NCI-H2107 treated with DMSO at 0.1 percent for 48 hours (cell line): ENCODE data around the gene BAHCC1.

ENCODE experiments used
- DNase-seq: peaks from one replicate; lab custom pipeline; 2025; ENCODE audit not compliant: unreplicated experiment; lab: John Stamatoyannopoulos, UW

BAHCC1 gene

DNA sequence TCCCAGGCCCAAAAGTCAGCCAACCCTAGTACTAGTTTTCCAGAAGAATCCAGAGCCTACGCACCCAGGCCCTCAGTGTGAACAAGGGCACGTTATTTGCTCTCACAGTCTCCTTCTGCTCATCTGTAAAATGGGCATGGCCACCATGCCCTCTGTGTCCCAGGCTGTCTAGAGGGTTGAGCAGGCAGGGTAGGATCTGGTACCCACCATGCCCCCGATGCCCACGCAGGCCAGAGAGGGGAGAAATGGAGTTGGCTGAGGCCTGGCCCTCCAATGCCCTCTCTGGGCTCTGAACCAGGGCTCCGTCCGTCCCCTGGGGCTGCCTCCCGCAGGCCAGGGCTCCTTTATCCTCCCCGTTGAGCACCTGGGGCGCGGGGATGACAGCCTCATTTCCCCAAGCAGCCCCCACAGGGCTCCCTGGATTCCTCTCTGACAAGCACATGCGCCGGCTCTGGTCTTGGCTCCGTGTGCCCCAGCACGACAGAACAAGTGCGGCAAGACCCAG is 9.1 kb upstream of the BAHCC1 start:
- DNase-seq, result no peak

DNA sequence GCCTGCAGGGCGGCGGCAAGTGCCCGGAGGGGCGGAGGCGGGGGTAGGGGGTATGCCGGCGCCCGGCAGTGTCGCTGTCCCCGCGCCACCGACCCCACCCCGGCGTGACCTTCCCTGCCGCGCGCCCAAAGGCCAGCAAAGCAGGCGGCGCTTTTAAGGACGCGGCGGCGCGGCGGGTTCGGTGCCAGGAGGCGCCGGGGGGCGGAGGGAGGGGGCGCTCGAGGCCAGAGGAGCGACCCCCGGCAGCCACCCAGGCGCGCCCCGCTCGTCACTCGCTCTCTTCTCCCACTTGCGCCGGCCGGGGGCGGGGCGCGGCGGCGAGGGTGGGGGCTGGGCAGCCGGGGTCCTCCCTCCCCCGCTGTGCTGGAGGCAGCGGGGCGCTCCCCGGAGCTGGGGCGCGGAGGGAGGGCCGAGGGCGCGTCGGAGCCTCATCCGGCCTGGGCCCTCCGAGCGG is 8.6 kb upstream of the BAHCC1 start:
- DNase-seq, result no peak

DNA sequence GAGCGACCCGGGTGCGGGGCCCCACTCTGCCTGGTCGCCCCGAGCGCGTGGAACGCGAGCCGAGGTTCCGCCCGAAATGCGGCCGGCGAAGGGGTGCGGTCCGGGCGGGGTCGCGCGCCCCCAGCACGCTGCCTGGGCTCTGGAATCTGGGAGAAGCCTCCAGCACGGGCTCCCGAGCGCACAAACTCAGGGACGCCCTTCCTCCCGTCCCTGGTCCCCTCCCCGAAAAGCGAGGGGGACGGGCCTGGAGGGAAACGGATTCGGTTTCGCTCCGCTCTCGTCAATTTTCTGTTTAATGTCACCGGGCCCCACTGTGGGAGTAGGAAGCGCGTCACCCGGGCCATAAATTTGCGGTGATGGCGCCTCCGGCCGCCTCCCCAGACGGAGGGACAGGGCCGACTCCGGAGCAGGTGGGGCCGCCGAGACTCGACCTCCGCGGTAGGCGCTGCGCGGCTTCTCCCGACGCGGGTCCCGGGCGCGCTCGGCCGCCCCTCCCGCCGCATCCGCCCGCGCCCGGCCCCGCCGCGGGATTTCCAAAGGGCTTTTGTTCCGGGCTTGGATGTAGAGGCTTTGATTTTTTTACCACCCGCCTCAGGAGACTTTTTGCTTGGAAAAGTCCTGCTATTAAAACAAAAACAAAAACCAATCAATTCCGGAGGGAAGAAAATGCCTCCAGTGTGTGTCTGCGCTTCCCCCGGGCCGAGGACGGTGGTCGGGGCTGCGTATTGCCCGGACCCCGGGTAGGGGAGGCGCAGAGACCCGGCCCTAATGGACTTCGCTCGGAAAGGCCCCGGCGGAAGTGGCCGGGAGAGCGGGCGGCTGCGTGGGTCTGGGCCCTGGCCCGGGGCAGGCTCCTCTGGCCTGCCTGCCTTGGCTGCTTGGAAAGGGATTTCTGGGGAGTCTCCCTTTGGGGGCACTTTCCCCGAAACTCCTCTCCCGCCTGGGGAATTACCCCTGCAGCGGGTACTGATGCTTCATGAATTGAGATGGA is 7.9 kb upstream of the BAHCC1 start:
- DNase-seq, result no peak

DNA sequence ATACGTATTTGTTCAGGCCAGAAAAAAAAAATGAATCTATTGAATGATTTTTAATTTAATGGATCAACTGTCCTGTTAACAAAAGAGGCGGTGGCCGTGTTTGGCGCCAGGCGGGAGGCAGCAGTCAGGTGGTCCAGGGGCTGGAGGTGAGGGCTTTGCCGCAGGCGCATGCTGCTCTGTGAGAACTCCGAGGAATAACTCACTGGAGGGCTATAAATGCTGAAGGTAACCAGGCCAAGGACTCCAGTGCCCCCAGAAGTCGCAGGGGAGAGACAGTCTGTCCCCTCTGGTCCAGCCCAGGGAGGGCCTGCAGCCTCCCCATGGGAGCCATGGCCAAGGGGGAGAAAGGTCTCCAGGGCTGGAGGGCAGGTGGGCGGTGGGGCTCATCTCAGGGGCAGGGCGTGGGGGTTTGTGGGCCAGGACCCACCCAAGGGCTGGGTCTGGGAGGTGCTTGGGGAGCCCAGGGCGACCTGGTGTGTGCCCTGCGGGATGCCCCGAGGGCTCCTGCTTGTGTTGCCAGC is 7.1 kb upstream of the BAHCC1 start:
- no peak for DNase-seq

DNA sequence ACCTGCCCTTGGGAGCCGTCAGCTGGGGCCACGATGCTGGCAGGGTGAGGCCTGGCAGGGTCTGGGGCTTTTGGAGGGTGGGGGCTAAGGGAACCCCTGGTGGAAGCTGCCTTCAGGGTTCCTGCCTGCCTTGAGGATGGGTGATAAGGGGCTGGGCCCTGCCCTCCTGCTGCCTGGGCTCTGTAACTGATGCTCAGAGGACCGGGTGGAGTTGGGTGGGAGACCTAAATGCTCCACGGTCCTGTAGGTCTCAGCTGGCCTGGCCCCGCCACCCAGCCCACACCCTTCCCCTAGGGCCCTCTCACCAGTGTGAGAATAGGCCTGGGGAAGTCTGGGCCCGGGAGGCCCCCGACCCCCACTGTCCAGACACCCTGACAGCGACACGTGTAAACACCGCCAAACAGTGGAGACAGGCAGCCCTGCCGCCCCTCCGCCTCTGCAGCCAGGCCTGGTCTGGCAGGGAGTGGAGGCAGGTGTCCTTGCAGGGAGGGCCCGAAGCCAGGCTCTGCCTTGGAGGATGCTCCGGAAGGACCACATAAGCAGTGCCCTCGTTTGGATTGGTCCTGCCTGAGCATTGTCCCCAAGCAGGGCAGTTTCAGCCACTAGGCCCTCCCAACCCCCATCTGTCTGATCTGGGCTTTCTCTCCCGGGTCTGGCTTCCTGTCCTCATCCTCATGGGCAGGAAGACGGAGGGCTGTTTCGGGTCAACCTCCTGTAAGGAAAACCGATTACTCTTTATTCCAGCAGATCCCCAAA is 6.5 kb upstream of the BAHCC1 start:
- DNase-seq, result no peak

DNA sequence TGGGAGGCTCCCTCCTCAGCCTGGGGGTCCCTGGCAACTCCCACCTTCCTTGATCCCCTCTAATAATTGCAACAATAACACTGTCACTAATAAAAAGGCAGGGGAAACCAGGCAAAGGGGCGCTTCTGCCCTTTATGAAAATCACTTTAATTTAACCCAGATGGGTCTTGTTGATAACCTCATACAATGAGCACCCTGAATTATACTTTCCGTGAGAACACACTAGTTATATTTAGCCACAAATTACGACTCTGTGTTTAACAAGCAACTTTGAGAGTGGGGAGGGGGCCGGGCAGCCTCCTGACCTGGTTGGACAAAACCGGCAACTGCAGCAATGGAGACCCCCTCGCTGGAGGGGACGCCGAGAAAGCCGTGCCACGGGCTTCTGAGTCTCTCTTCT is 5.7 kb upstream of the BAHCC1 start:
- DNase-seq, result no peak

DNA sequence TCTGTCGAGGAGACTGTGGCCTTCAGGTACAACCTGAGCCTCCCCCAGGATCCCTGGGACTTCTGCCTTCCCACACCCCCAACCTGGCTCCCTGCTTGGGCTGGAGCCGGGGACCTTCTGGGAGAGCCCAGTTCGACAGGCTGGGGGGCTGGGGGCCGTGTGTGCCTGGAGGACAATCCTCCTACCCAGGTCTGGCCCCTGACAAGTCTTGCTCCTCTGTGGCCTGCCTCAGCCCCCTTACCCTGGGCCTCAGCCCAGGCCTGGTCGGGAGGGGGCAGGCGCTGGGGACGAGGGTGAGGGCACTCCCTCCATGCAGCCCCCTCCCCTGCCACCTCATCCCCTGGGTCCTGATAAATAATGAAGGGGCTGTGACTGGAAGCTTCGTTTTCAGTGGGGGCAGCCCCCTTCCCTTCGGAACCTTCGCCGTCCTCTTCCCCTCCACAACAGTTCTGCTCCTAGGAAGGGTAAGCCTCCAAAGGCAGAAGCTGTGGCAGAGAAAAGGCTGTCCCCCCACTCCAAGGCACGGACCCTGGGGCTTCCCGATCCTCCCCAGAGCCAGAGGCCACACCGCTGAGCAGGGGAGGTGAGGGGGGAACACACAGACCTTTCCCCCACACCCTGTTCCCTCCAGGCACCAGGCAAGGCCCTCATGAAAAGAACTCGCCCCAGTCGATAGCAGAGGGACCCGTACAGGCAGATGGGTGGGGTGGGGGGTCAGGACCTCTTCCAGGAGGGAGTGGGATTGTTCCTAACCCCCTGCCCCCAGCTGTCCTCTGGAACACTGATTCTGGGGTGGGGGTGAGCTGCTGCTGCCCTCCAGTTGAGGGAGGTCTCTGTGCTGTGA is 5.0 kb upstream of the BAHCC1 start:
- DNase-seq, result no peak

DNA sequence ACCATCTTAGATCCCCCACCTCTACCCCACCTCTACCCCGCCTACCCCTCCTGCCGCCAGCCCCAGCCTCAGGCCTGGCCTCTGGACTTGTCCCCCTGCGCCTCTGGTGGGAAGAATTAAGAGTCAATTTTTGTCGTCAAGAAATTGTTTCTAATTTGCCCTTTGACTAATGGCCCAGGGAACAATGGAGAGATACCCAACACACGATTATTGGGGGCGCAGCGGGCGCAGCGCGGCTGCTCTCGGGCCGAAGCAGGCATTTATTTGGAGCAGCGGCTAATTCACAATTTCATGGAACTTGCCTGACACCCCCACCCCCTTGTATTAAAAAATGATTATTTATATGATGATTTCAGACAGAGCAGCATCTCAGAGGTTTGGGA is 4.4 kb upstream of the BAHCC1 start:
- no peak for DNase-seq

DNA sequence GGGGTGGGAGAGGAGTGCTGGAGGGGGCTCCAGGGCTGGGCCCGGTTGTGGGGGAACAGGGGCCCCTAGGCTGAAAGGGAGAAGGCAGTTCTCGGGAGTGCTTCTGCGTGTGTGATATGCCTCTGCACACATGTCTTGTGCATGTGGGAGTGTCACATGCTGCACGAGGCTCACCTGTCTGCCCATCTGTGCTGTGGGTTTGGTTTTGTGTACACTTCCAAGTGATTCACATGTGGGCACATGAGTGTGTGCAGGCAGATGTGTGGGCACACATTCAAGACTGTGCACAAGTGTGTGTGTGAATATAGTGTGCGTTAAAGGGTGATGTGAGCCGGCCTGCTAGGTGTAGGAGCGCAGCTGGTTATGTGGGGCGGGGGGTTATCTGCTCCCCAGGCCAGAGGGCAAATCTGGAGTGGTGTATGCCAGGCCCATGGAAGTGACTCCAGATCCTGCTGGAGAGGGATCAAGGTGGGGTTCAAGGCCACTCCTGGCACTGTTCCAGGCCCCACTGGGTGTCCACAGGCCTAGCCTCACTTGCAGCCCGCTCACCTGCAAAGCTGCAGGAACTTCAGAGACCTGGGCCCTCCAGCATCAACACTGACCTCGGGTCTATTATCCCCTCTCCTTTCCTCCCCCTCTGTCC is 3.8 kb upstream of the BAHCC1 start:
- no peak for DNase-seq

DNA sequence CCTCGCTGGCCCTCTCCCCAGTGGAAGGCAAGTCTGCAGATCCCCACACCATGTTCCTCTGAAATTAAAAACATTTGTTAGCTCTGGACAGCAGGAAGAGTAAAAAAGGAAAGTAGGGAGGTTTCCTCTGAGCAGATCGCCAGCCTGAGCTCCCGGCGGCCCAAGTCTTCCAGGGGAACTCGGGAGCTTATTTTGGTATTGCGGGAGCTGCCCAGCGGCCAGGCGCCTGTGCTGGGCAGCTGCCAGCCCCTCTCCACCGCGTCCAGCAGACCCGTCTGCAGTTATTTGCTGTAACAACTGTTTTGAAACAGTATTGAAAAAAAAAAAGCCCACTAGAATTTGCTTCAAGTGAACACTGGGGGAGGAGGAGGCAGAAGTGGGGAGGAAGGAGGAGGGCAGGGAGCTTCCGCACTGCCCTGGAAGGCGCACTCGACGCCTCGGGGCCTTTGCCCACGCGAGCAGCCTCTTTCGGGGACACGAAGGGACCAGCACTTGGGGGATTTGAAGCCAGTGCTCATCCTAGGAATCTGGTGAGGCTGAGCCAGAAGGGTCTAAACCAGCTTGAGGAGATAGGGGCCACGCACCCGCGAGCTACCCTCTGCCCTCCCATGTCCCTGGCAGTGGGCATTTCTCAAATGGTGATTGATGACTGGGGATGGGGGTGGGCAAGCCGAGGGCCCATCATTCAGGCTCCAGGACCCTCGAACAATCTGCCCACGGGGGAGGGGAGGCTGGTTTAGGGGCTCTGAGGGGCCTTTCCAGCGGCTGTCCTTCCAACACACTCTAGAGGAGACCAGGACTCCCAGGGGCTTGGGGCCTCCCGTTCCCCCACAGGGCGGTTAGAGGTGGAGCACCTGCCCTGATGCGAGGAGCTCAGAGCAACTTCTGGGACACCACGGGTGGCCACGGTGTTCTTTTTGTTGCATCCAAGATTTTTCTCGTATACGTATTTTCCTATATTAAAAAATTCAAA is 3.0 kb upstream of the BAHCC1 start:
- DNase-seq, result no peak

DNA sequence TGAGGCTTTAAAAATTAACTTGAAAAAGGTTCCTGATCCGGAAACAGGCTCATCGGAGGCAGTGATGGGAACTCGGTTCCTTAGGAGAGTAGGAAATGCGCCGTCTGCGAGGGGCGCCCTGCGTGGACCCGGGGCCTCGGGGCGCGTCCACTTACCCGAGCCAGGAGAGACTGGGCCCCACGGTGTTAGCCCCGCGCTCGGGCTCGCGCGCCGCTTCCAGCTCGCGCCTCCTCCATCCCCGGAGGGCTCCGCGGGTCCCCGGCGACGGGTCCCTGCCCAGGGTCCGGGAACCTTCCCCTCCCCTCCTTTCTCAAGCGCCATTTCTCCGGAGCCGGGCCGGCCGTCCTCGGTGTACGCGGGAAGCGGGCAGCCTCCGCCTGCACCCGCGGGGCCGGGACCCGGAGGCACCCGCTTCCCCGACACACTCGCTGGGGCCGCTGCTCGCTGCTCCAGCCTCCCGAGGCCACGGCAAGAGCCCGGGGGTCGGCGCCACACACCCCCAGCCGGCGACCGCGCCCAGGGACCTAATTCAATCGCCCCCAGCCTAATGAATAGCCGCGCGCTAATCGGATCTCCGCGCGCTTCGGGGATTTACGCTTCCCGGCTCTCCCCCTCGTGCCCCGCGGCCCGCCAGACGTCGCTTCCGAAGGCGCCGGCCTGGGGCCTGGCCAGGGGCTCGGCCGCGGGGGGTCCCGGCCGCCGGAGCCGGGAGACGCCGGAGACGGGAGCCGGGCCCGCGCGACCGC is 2.2 kb upstream of the BAHCC1 start:
- DNase-seq, result no peak

DNA sequence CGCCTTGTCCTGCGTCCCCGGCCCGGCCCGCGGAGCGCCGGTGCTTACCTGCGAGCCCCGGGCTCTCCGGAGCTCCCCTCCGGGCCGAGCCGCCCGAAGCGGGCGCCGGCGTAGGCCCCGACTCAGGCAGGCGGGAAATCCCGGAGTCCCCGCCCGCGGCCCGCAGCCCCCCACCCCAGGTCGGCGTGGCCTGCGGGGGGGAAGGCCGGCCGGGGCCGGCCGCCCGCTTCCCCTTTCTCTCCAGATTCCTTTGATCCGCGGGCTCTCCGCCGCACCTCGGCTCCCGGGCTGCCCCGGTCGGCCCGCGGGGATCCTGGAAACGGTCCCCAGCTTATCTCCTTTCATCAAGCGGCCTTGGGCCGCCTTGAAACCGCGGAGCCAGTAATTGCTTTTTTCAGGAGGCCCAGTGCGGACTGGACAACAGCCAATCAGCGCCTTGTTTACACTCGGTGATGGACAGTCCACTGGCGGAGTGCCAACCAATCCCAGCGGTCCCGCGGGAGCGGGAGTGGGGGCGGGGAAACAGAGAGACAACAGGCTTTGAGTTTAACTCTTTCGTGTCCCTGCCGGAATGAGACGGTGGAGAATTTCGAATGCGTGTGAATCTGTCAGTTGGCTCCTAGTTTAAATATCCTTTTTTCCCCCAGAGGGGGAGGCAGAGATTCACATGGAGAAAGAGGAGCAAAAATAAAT is 1.4 kb upstream of the BAHCC1 start:
- peak; percentile 97 for DNase-seq

DNA sequence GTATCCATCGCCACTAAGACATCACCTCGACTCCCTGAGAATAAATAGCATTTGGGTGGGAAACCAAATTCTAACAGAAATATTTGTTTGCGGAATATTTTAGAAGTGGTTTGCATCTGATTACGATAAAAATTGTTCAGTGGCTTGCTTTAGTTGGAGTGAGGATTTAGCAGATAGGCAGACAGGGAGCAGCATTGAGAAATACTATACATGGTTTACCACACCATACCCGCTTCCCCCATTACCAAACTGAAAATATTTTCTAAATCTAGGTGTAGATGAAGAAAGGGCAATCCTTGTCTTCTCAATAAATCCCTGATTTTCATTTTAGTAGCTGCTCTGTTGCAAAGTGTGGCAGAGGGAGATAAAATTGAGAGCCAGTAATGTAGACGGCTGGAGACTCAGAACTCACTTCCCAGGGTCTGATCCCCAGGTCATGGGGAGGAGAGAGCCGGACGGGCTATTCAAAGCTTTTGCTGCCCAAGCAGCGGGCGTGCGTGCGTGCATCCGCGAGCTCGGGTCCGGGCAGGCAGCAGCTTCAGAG is 808 bp upstream of the BAHCC1 start:
- DNase-seq, result no peak

DNA sequence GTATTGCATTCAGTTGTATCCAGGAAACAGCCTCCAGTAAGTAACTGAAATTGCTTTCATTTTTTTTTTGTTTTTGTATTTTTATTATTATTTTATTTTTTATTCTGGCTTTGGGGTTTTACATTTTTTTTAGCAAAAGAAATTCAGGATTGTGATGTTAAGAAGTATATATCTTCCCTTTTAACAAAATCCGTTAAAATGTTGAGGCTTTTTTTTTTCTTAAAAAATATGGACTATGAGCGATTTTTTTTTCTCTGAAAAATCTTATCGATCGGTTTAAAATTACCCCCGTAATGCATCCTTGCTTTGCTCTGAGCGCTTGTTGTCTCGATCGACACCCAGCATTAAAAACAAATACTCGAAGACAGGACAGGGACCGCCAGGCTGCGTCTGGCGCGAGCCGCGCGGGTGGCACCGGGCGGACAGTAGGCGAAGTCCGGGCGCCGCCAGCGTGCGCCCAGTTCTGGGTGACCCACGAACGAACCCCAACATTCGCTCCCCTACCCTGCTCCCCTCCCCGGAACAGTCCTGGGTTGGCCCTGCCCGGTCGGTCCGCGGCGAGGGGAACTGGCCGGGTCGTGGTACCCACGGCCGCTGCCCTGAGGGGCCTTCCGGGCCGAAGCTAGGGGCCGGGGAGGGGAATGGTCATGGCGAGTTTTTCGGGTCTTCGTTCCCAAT is 482 bp downstream of the BAHCC1 start:
- no peak for DNase-seq

DNA sequence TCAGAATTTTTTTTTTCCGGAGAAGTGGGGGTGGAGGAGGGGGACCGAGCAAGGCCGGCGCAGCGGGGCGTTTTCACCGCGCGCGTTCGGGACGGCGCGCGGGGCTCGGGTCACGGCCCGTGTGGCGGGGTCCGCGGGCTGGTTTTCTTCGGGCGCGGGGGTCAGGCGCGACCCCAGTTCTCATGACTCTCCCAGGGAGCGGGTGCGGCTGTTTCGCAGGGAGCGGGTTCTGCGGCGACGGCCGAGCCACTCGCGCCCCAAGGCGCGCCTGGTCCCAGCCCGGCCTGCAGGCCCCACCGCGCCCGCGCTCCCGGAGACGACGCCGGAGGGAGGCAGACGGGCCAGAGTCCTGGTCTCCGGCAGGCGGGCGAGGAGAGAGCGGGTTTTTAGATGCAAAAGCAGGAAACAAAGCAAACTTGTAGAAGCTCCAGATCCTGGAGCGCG is 1.0 kb downstream of the BAHCC1 start:
- no peak for DNase-seq

DNA sequence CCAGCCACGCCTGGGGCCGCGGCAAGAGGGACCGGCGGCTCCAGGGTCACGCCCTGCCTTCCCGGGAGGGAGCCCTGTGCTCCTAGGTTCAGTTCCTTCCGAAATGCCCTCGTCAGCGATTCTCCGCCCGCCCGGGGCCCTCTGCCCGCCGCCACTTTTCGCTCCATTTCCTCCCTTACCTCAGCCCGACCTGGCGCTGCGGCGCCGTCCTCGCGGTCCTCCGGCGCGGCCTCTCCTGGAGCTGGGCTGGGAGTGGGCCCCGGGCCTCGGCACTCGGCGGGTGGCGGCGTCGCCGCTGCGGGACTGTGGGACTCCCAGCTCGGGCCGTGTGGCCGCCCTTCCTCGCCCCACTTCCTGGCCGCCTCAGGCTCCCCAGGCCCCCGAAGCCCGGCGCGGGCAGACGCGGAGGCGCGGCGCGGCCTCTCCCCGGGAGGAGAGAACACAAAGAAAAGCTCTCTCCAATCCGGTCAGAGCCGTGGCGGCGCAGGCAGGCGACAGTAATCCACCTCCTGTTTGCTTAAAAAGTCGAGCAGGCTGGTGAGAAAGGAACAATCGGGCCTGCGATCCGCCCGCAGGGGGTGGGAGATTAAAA is 1.6 kb downstream of the BAHCC1 start:
- DNase-seq, result no peak
